ENCODE measurements around the gene CCL1.

Gene CCL1

GRCh38 chr17:34379868-34380267 is 16.8 kb upstream of the CCL1 start:
- DNase-seq (no peak), ATAC-seq (ENCODE audit: insufficient read depth, low read depth) (no peak)
- H3K4me1 ChIP-seq (ENCODE audit: insufficient read depth, low read length): peaks cover 80% of the 10 kb centered on the region
- no peaks in the 10 kb centered on the region for H3K27me3 ChIP-seq (ENCODE audit: insufficient read depth, low read length, poor library complexity)
- no peaks in the 10 kb centered on the region for H3K79me2 ChIP-seq (ENCODE audit: insufficient read depth, low read length)
- H4K20me1 ChIP-seq (ENCODE audit: insufficient read depth, low read length): no peaks in the 10 kb centered on the region
- H3K9ac ChIP-seq (ENCODE audit: low read depth, low read length): no peak overlapping the region
- H3K4me3 ChIP-seq (ENCODE audit: low read depth in 1 of 2, low read length in 2 of 2): no peak overlapping the region
- H3K36me3 ChIP-seq (ENCODE audit: insufficient read depth, low read length): no peaks in the 10 kb centered on the region
- peak overlapping the region; percentile 52 for H3K27ac ChIP-seq (ENCODE audit: low read length)
- H2AFZ ChIP-seq (ENCODE audit: low read depth, low read length): no peak overlapping the region
- H3K9me3 ChIP-seq (ENCODE audit: insufficient read depth, low read length, severe bottlenecking): no peaks in the 10 kb centered on the region
- no peak overlapping the region for H3K4me2 ChIP-seq (ENCODE audit: insufficient read depth, low read length)
- TF ChIP-seq CTCF (IDR thresholded peaks at IDR 0.05; ENCODE audit: borderline replicate concordance, extremely low read depth, low read length, poor library complexity, severe bottlenecking): no peak
- TF ChIP-seq EZH2 (IDR thresholded peaks at IDR 0.05; ENCODE audit: borderline replicate concordance, low read depth, low read length, severe bottlenecking): no peak

GRCh38 chr17:34378664-34379101 is 15.7 kb upstream of the CCL1 start:
- Histone ChIP-seq H3K4me3 (ENCODE audit: low read depth in 1 of 2, low read length in 2 of 2) (no peak overlapping the region), H3K4me2 (ENCODE audit: insufficient read depth, low read length) (no peak overlapping the region)

GRCh38 chr17:34377078-34377823 is 14.2 kb upstream of the CCL1 start:
- no peak overlapping the region for H3K4me3 ChIP-seq (ENCODE audit: low read depth in 1 of 2, low read length in 2 of 2)
- peak overlapping the region; percentile 64 for H3K27ac ChIP-seq (ENCODE audit: low read length)
- ATAC-seq (ENCODE audit: insufficient read depth, low read depth): 0 out of 3 replicates have a peak, but pooled peaks have one; percentile 30
- no peaks in the 10 kb centered on the region for H3K36me3 ChIP-seq (ENCODE audit: insufficient read depth, low read length)
- TF ChIP-seq EZH2 (IDR thresholded peaks at IDR 0.05; ENCODE audit: borderline replicate concordance, low read depth, low read length, severe bottlenecking): no peak
- no peaks in the 10 kb centered on the region for H3K27me3 ChIP-seq (ENCODE audit: insufficient read depth, low read length, poor library complexity)
- H4K20me1 ChIP-seq (ENCODE audit: insufficient read depth, low read length): no peaks in the 10 kb centered on the region
- H3K9ac ChIP-seq (ENCODE audit: low read depth, low read length): peak overlapping the region; percentile 30
- peak; percentile 4 for DNase-seq
- H3K79me2 ChIP-seq (ENCODE audit: insufficient read depth, low read length): no peaks in the 10 kb centered on the region
- H3K9me3 ChIP-seq (ENCODE audit: insufficient read depth, low read length, severe bottlenecking): no peaks in the 10 kb centered on the region
- peaks cover 60% of the 10 kb centered on the region for H3K4me1 ChIP-seq (ENCODE audit: insufficient read depth, low read length)
- no peak overlapping the region for H2AFZ ChIP-seq (ENCODE audit: low read depth, low read length)
- no peak overlapping the region for H3K4me2 ChIP-seq (ENCODE audit: insufficient read depth, low read length)

More at GRCh38 chr17:34378664-34379101, 15.7 kb upstream of the CCL1 start:
- no peak for ATAC-seq (ENCODE audit: insufficient read depth, low read depth)
- Histone ChIP-seq H4K20me1 (ENCODE audit: insufficient read depth, low read length) (no peaks in the 10 kb centered on the region), H3K9ac (ENCODE audit: low read depth, low read length) (peak overlapping the region; percentile 6; the same call in 1 of the 2 replicates), H3K4me1 (ENCODE audit: insufficient read depth, low read length) (peaks cover 68% of the 10 kb centered on the region), H3K36me3 (ENCODE audit: insufficient read depth, low read length) (no peaks in the 10 kb centered on the region), H3K27ac (ENCODE audit: low read length) (peak overlapping the region; percentile 52), H2AFZ (ENCODE audit: low read depth, low read length) (no peak overlapping the region), H3K9me3 (ENCODE audit: insufficient read depth, low read length, severe bottlenecking) (no peaks in the 10 kb centered on the region), H3K27me3 (ENCODE audit: insufficient read depth, low read length, poor library complexity) (no peaks in the 10 kb centered on the region), H3K79me2 (ENCODE audit: insufficient read depth, low read length) (no peaks in the 10 kb centered on the region)
- peak; percentile 55 for DNase-seq
- TF ChIP-seq CTCF (IDR thresholded peaks at IDR 0.05; ENCODE audit: borderline replicate concordance, extremely low read depth, low read length, poor library complexity, severe bottlenecking): peak; percentile 18
- no peak for TF ChIP-seq EZH2 (IDR thresholded peaks at IDR 0.05; ENCODE audit: borderline replicate concordance, low read depth, low read length, severe bottlenecking)

GRCh38 chr17:34375426-34375997 is 12.5 kb upstream of the CCL1 start:
- no peak overlapping the region for H3K4me3 ChIP-seq (ENCODE audit: low read depth in 1 of 2, low read length in 2 of 2)
- no peaks in the 10 kb centered on the region for H3K79me2 ChIP-seq (ENCODE audit: insufficient read depth, low read length)
- no peaks in the 10 kb centered on the region for H3K27me3 ChIP-seq (ENCODE audit: insufficient read depth, low read length, poor library complexity)
- no peak for ATAC-seq (ENCODE audit: insufficient read depth, low read depth)
- H3K4me2 ChIP-seq (ENCODE audit: insufficient read depth, low read length): no peak overlapping the region
- H3K4me1 ChIP-seq (ENCODE audit: insufficient read depth, low read length): peaks cover 64% of the 10 kb centered on the region
- peak; percentile 3 for DNase-seq
- H3K9ac ChIP-seq (ENCODE audit: low read depth, low read length): no peak overlapping the region
- H4K20me1 ChIP-seq (ENCODE audit: insufficient read depth, low read length): no peaks in the 10 kb centered on the region
- H3K27ac ChIP-seq (ENCODE audit: low read length): peak overlapping the region; percentile 15; the same call in 1 of the 2 replicates
- TF ChIP-seq CTCF (IDR thresholded peaks at IDR 0.05; ENCODE audit: borderline replicate concordance, extremely low read depth, low read length, poor library complexity, severe bottlenecking) (no peak), EZH2 (IDR thresholded peaks at IDR 0.05; ENCODE audit: borderline replicate concordance, low read depth, low read length, severe bottlenecking) (no peak)
- no peaks in the 10 kb centered on the region for H3K36me3 ChIP-seq (ENCODE audit: insufficient read depth, low read length)
- H3K9me3 ChIP-seq (ENCODE audit: insufficient read depth, low read length, severe bottlenecking): no peaks in the 10 kb centered on the region
- H2AFZ ChIP-seq (ENCODE audit: low read depth, low read length): no peak overlapping the region

Measured in DND-41 (cell line).